ENCODE measurements around the gene ACSS2. TPM values are rescaled to one million over a fixed set of nuclear protein-coding genes. Genes with fewer than 3 reads are reported as not detected.

The ACSS2 gene
- total and polyA plus RNA-seq, 2 donors (not counting 1 experiment from before 2014, with no cell fraction given): 10.5 to 22.1 TPM

DNA sequence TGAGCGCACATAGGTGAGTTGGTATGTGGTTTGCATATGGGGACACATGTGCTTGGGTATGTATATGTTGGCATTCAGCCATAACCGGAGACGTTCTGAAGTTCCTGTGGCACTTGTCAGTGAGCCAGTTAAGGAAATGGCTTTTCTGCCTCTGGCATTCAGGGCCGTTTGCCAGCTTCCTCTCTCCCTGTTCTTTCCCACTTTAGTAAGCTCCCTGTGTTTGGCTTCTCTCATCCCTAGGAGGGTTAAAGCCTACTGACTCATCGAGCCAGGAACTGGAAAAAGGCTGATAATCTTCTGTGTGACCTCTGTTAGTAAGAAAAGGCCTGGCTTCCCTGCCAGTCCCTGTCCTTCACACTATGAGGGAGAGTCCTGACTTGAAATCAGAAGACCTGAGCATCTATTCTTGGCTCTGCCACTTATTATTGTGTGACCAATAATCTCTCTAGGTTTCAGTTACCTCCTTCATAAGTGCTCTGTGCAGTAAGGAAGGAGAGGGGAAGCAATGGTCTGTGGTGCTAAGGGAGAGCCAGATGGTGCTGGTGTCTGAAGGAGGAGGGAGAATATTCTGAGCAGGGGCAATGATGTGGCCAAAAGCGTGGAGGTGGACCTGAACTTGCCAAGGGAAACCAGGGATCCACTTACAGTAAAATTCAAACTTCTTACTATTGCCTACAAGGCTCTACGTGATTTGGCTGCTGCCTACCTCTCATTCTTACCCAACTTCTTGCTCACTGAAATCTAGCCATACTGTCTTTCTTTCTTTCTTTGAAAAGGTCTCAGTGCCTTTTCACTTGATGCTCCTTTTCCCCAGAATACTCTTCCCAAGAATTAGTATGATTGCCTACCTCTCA, 31.4 kb downstream of the ACSS2 start:
- H2AFZ ChIP-seq (ENCODE audit: insufficient read depth, low read depth, low read length, poor library complexity, severe bottlenecking): no peak overlapping the region
- CTCF ChIA-PET: no interaction called here
- no peaks in the 10 kb centered on the region for H3K36me3 ChIP-seq (replicated peaks in 1 of 2; ENCODE audit: control extremely low read depth in 1 of 2, control insufficient read depth in 1 of 2, extremely low read depth in 1 of 2, insufficient read depth in 2 of 2, low read length in 1 of 2)
- Mint-ChIP-seq H3K9me3 (ENCODE audit: insufficient read depth) (no peaks in the 10 kb centered on the region), H3K4me1 (no peaks in the 10 kb centered on the region), H3K4me3 (no peak overlapping the region), H3K27ac (no peak overlapping the region), H3K27me3 (no peaks in the 10 kb centered on the region)
- no peaks in the 10 kb centered on the region for H3K27me3 ChIP-seq (replicated peaks in 1 of 4; ENCODE audit: control extremely low read depth in 1 of 4, control insufficient read depth in 3 of 4, insufficient read depth in 4 of 4, low read length in 3 of 4)
- H3K4me2 ChIP-seq (replicated peaks; ENCODE audit: low read depth, low read length, poor library complexity, severe bottlenecking): no peak overlapping the region
- H3K9me3 ChIP-seq (ENCODE audit: control extremely low read depth in 1 of 3, control insufficient read depth in 2 of 3, insufficient read depth in 1 of 3, low read length in 2 of 3): no peaks in the 10 kb centered on the region
- no peak for DNase-seq
- no peak overlapping the region for H3K4me3 ChIP-seq (ENCODE audit: control extremely low read depth in 1 of 5, extremely low read depth in 1 of 5, insufficient read depth in 1 of 5, low read depth in 2 of 5, low read length in 4 of 5)
- H3K27ac ChIP-seq (ENCODE audit: low read length in 2 of 2): no peak overlapping the region
- intact Hi-C loops (cut with micrococcal nuclease): no loop called here
- H3K9ac ChIP-seq (ENCODE audit: low read length): no peak overlapping the region
- ATAC-seq (ENCODE audit: low read depth): no peak
- no peaks in the 10 kb centered on the region for H3K4me1 ChIP-seq (ENCODE audit: control insufficient read depth in 2 of 2, insufficient read depth in 2 of 2, low read length in 2 of 2)
- POLR2A ChIA-PET: no interaction called here
- H4K20me1 ChIP-seq (ENCODE audit: control insufficient read depth, insufficient read depth, low read length, poor library complexity, severe bottlenecking): no peaks in the 10 kb centered on the region
- no peaks in the 10 kb centered on the region for H3K79me2 ChIP-seq (ENCODE audit: control insufficient read depth, insufficient read depth, low read length)
- TF ChIP-seq EZH2 (IDR thresholded peaks at IDR 0.05; ENCODE audit: borderline replicate concordance, insufficient read depth, low read depth, low read length, poor library complexity, severe bottlenecking): no peak
- WGBS (ENCODE audit: insufficient coverage): 29% methylated on average over 5 of the region's 7 CpGs

DNA sequence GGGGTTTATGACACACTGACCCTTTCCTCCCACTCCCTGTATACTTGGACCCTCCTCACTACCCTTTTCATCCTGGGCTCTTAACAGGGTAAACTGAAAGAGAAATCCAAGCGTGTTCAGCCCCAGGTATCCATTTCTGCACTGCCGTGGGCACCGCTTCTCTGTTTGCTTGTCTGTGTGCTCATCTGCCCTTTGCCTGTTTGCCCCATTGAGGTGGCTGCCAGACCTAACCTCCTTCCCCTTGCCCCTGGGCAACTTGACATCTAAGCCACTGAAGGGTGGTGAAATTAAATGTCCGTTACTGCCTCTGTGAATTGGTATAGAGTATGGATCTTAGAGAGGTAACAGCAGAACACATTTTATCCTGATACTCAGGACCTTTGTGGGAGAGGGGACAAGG, 38.7 kb downstream of the ACSS2 start:
- Mint-ChIP-seq H3K27me3 (no peaks in the 10 kb centered on the region), H3K9me3 (ENCODE audit: insufficient read depth) (no peaks in the 10 kb centered on the region), H3K4me1 (no peaks in the 10 kb centered on the region), H3K27ac (no peak overlapping the region), H3K4me3 (no peak overlapping the region)
- ATAC-seq (ENCODE audit: low read depth): no peak
- H3K9me3 ChIP-seq (ENCODE audit: control extremely low read depth in 1 of 3, control insufficient read depth in 2 of 3, insufficient read depth in 1 of 3, low read length in 2 of 3): no peaks in the 10 kb centered on the region
- no peaks in the 10 kb centered on the region for H3K4me1 ChIP-seq (ENCODE audit: control insufficient read depth in 2 of 2, insufficient read depth in 2 of 2, low read length in 2 of 2)
- H3K4me3 ChIP-seq (ENCODE audit: control extremely low read depth in 1 of 5, extremely low read depth in 1 of 5, insufficient read depth in 1 of 5, low read depth in 2 of 5, low read length in 4 of 5): no peak overlapping the region
- DNase-seq: no peak
- ChIA-PET CTCF (no interaction called here), POLR2A (no interaction called here)
- no peaks in the 10 kb centered on the region for H3K27me3 ChIP-seq (replicated peaks in 1 of 4; ENCODE audit: control extremely low read depth in 1 of 4, control insufficient read depth in 3 of 4, insufficient read depth in 4 of 4, low read length in 3 of 4)
- H3K4me2 ChIP-seq (replicated peaks; ENCODE audit: low read depth, low read length, poor library complexity, severe bottlenecking): no peak overlapping the region
- no peaks in the 10 kb centered on the region for H4K20me1 ChIP-seq (ENCODE audit: control insufficient read depth, insufficient read depth, low read length, poor library complexity, severe bottlenecking)
- no peaks in the 10 kb centered on the region for H3K36me3 ChIP-seq (replicated peaks in 1 of 2; ENCODE audit: control extremely low read depth in 1 of 2, control insufficient read depth in 1 of 2, extremely low read depth in 1 of 2, insufficient read depth in 2 of 2, low read length in 1 of 2)
- H3K9ac ChIP-seq (ENCODE audit: low read length): no peak overlapping the region
- H3K79me2 ChIP-seq (ENCODE audit: control insufficient read depth, insufficient read depth, low read length): no peaks in the 10 kb centered on the region
- no peak for TF ChIP-seq EZH2 (IDR thresholded peaks at IDR 0.05; ENCODE audit: borderline replicate concordance, insufficient read depth, low read depth, low read length, poor library complexity, severe bottlenecking)
- TF ChIP-seq, protein P1, sequence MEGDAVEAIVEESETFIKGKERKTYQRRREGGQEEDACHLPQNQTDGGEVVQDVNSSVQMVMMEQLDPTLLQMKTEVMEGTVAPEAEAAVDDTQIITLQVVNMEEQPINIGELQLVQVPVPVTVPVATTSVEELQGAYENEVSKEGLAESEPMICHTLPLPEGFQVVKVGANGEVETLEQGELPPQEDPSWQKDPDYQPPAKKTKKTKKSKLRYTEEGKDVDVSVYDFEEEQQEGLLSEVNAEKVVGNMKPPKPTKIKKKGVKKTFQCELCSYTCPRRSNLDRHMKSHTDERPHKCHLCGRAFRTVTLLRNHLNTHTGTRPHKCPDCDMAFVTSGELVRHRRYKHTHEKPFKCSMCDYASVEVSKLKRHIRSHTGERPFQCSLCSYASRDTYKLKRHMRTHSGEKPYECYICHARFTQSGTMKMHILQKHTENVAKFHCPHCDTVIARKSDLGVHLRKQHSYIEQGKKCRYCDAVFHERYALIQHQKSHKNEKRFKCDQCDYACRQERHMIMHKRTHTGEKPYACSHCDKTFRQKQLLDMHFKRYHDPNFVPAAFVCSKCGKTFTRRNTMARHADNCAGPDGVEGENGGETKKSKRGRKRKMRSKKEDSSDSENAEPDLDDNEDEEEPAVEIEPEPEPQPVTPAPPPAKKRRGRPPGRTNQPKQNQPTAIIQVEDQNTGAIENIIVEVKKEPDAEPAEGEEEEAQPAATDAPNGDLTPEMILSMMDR (IDR thresholded peaks at IDR 0.05): no peak
- no peak overlapping the region for H2AFZ ChIP-seq (ENCODE audit: insufficient read depth, low read depth, low read length, poor library complexity, severe bottlenecking)
- H3K27ac ChIP-seq (ENCODE audit: low read length in 2 of 2): no peak overlapping the region
- 100% methylated on average over 1 of the region's 4 CpGs for WGBS (ENCODE audit: insufficient coverage)
- intact Hi-C loops (cut with micrococcal nuclease): no loop called here

All from B cell (primary cell).